Hematopoietic multipotent progenitor cell (in vitro differentiated cells): ENCODE data around the gene GPR50. TPM values are rescaled to one million over a fixed set of nuclear protein-coding genes. Genes with fewer than 3 reads are reported as not detected.

Source experiments
- DNase-seq, 3 donors: peaks; one replicate each; pipeline ENCODE4 v3.0.0-alpha.2; 2011 to 2015; ENCODE audit warnings: low read depth in 2 of 3, low spot score in 2 of 3
- total RNA-seq: library from RNA; depleted of rRNA; stranded (reverse); fragments of >200 nt; gene quantifications from one replicate; pipeline ENCODE4 v1.2.3, GENCODE V29; 2012

Gene GPR50
- total RNA-seq, result not detected

GRCh38 chrX:151176231-151176750 is at the start of gene GPR50:
Gene GPR50, plus strand, starts transcription at chrX:151176584. Its CDS starts 138 bp downstream, at chrX:151176722.
- no peak for DNase-seq

- no peak for DNase-seq
Observed at GRCh38 chrX:151132531-151132930, 43.9 kb upstream of the GPR50 start.

- peak; percentile 20 to 56 (median 32) for DNase-seq
Observed at GRCh38 chrX:151151665-151152267, 24.6 kb upstream of the GPR50 start.

- no peak for DNase-seq
Observed at GRCh38 chrX:151153086-151153485, 23.3 kb upstream of the GPR50 start.

GRCh38 chrX:151153667-151154066 is 22.7 kb upstream of the GPR50 start:
- no peak for DNase-seq

GRCh38 chrX:151155234-151155633 is 21.1 kb upstream of the GPR50 start:
- no peak for DNase-seq

GRCh38 chrX:151161690-151162089 is 14.7 kb upstream of the GPR50 start:
- no peak for DNase-seq

GRCh38 chrX:151167791-151168345 is 8.5 kb upstream of the GPR50 start:
- DNase-seq, result no peak

- DNase-seq, result no peak
Observed at GRCh38 chrX:151169783-151170182, 6.6 kb upstream of the GPR50 start.

- DNase-seq, result no peak
Observed at GRCh38 chrX:151174581-151175282, 1.7 kb upstream of the GPR50 start.

- no peak for DNase-seq
Observed at GRCh38 chrX:151175283-151176062, 911 bp upstream of the GPR50 start.

GRCh38 chrX:151177141-151178027 is 1.0 kb downstream of the GPR50 start:
- DNase-seq, result no peak

- no peak for DNase-seq
Observed at GRCh38 chrX:151178746-151179145, 2.4 kb downstream of the GPR50 start.

- DNase-seq, result no peak
Observed at GRCh38 chrX:151180400-151180799, 4.0 kb downstream of the GPR50 start.

GRCh38 chrX:151181088-151181487 is 4.7 kb downstream of the GPR50 start:
- DNase-seq, result no peak

GRCh38 chrX:151183233-151183753 is 6.9 kb downstream of the GPR50 start:
- DNase-seq, result no peak

GRCh38 chrX:151183912-151184565 is 7.7 kb downstream of the GPR50 start:
- DNase-seq, result no peak

GRCh38 chrX:151184705-151185104 is 8.3 kb downstream of the GPR50 start:
- no peak for DNase-seq

- no peak for DNase-seq
Observed at GRCh38 chrX:151206871-151207270, 30.5 kb downstream of the GPR50 start.
